Ishikawa (cell line): ENCODE measurements around the gene CPA2.

Experiments
- CEBPB ChIP-seq: IDR thresholded peaks from 2 replicates; pipeline ENCODE4 v1.6.1; 2012
- CREB1 ChIP-seq: IDR thresholded peaks from 2 replicates; pipeline ENCODE4 v1.6.1; 2012; ENCODE audit warnings: low read depth
- EP300 ChIP-seq: IDR thresholded peaks from 2 replicates; pipeline ENCODE4 v1.6.1; 2012; ENCODE audit warnings: borderline replicate concordance
- FOXM1 ChIP-seq: IDR thresholded peaks from 2 replicates; pipeline ENCODE4 v1.6.1; 2012; ENCODE audit warnings: low read depth, borderline replicate concordance
- RAD21 ChIP-seq: IDR thresholded peaks from 2 replicates; pipeline ENCODE4 v1.6.1; 2012; ENCODE audit warnings: low read depth
- TAF1 ChIP-seq: IDR thresholded peaks from 2 replicates; pipeline ENCODE4 v1.6.1; 2012; ENCODE audit warnings: low read depth, mild to moderate bottlenecking
- TCF12 ChIP-seq: IDR thresholded peaks from 2 replicates; pipeline ENCODE4 v1.6.1; 2012; ENCODE audit warnings: low read depth
- TEAD4 ChIP-seq: IDR thresholded peaks from 2 replicates; pipeline ENCODE4 v1.6.1; 2012
- YY1 ChIP-seq: IDR thresholded peaks from 2 replicates; pipeline ENCODE4 v1.6.1; 2012; ENCODE audit warnings: low read depth
- ZBTB7A ChIP-seq: IDR thresholded peaks from 2 replicates; pipeline ENCODE4 v1.6.1; 2012; ENCODE audit warnings: low read depth
- TF ChIP-seq, protein P1 (sequence below): IDR thresholded peaks from 2 replicates; pipeline ENCODE4 v1.6.1; 2012

DNA sequence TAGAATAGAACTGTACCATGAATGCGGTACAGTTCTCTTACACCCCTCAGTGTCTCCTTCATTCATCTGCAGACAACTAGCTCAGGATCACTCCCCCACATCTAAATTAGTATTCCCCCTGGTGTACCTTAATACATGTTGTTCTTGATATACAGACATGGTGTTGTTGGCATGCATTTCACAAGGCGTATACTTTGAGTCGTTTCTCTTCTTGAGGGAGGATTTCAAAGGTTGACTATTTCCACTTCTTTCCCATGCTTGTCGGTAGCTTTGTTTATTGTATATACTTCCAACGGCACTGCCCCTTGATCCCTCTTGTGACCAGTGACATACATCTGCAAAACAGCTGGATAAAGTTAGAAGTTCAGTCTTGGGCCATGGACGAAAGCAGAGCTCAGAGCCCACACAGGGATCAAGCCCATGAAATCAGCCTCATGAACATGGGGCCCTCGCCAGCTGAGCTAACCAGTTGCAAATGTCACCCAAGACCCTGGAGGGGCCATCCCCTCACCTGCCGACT, 34.9 kb downstream of the CPA2 start:
- TF ChIP-seq RAD21, result no peak
- no peak for TF ChIP-seq TEAD4
- TF ChIP-seq, protein P1, sequence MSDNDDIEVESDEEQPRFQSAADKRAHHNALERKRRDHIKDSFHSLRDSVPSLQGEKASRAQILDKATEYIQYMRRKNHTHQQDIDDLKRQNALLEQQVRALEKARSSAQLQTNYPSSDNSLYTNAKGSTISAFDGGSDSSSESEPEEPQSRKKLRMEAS, result no peak
- TF ChIP-seq TAF1, result no peak
- TF ChIP-seq TCF12, result no peak
- no peak for TF ChIP-seq EP300
- TF ChIP-seq CEBPB, result no peak
- TF ChIP-seq CREB1, result no peak
- no peak for TF ChIP-seq FOXM1
- no peak for TF ChIP-seq YY1
- no peak for TF ChIP-seq ZBTB7A
